Mesothelial cell of epicardium (in vitro differentiated cells): ENCODE measurements around the gene SLC17A7. TPM values are rescaled to one million over a fixed set of nuclear protein-coding genes. Genes with fewer than 3 reads are reported as not detected.

Experiments used
- DNase-seq, 2 experiments: peaks; one replicate each; pipeline ENCODE4 v3.0.0; 2021; ENCODE audit warnings: low spot score in 2 of 2; ENCODE audit not compliant: unreplicated experiment in 2 of 2
- H3K27ac Mint-ChIP-seq: 2 replicates; pipeline ENCODE4 v1.8.0; 2021; ENCODE audit warnings: mixed read lengths
- H3K27me3 Mint-ChIP-seq: 2 replicates; pipeline ENCODE4 v1.8.0; 2021; ENCODE audit warnings: low read depth, mixed read lengths
- H3K36me3 Mint-ChIP-seq: 2 replicates; pipeline ENCODE4 v1.8.0; 2021; ENCODE audit warnings: mixed read lengths
- H3K4me1 Mint-ChIP-seq: 2 replicates; pipeline ENCODE4 v1.8.0; 2021; ENCODE audit warnings: mixed read lengths
- H3K4me3 Mint-ChIP-seq: 2 replicates; pipeline ENCODE4 v1.8.0; 2021; ENCODE audit warnings: mild to moderate bottlenecking, moderate library complexity, mixed read lengths
- H3K9me3 Mint-ChIP-seq: 2 replicates; pipeline ENCODE4 v1.8.0; 2021; ENCODE audit warnings: mixed read lengths
- CTCF ChIP-seq: fragments of 200-600 bp; sonication (generic); IDR thresholded peaks from one replicate; pipeline ENCODE4 v1.5.0; 2021; ENCODE audit warnings: antibody characterized with exemption; ENCODE audit not compliant: unreplicated experiment
- total RNA-seq: library from RNA; stranded (reverse); gene quantifications from 3 replicates; pipeline ENCODE4 v1.2.1, GENCODE V29; 2021

The SLC17A7 gene
- total RNA-seq, 1 donor from 2014 or later = 0.45 TPM

- Mint-ChIP-seq H3K27ac (no peak overlapping the region), H3K9me3 (no peaks in the 10 kb centered on the region), H3K27me3 (peaks cover 2% of the 10 kb centered on the region), H3K4me1 (peaks cover 21% of the 10 kb centered on the region), H3K36me3 (no peaks in the 10 kb centered on the region), H3K4me3 (no peak overlapping the region)
- TF ChIP-seq CTCF = no peak
- DNase-seq = no peak
Observed at GRCh38 chr19:49400029-49400428, 41.3 kb downstream of the SLC17A7 start.

GRCh38 chr19:49398931-49399330 lies 42.4 kb downstream of the SLC17A7 start:
- Mint-ChIP-seq H3K27ac (no peak overlapping the region), H3K9me3 (no peaks in the 10 kb centered on the region), H3K4me3 (no peak overlapping the region), H3K36me3 (no peaks in the 10 kb centered on the region), H3K27me3 (peaks cover 7% of the 10 kb centered on the region), H3K4me1 (peaks cover 18% of the 10 kb centered on the region)
- no peak for TF ChIP-seq CTCF
- no peak for DNase-seq

GRCh38 chr19:49398001-49398615 lies 43.2 kb downstream of the SLC17A7 start:
- no peaks in the 10 kb centered on the region for H3K9me3 Mint-ChIP-seq
- H3K4me1 Mint-ChIP-seq = peaks cover 10% of the 10 kb centered on the region
- no peak for DNase-seq
- H3K27ac Mint-ChIP-seq = no peak overlapping the region
- no peak for TF ChIP-seq CTCF
- no peaks in the 10 kb centered on the region for H3K36me3 Mint-ChIP-seq
- no peak overlapping the region for H3K4me3 Mint-ChIP-seq
- H3K27me3 Mint-ChIP-seq = peaks cover 10% of the 10 kb centered on the region

GRCh38 chr19:49396738-49397505 lies 44.4 kb downstream of the SLC17A7 start:
- DNase-seq = no peak
- no peaks in the 10 kb centered on the region for H3K36me3 Mint-ChIP-seq
- H3K27ac Mint-ChIP-seq = no peak overlapping the region
- H3K9me3 Mint-ChIP-seq = no peaks in the 10 kb centered on the region
- TF ChIP-seq CTCF = no peak
- peaks cover 13% of the 10 kb centered on the region for H3K27me3 Mint-ChIP-seq
- H3K4me1 Mint-ChIP-seq = peaks cover 10% of the 10 kb centered on the region
- no peak overlapping the region for H3K4me3 Mint-ChIP-seq

- DNase-seq = no peak
- no peaks in the 10 kb centered on the region for H3K9me3 Mint-ChIP-seq
- H3K36me3 Mint-ChIP-seq = no peaks in the 10 kb centered on the region
- peaks cover 10% of the 10 kb centered on the region for H3K4me1 Mint-ChIP-seq
- no peak overlapping the region for H3K4me3 Mint-ChIP-seq
- H3K27me3 Mint-ChIP-seq = peaks cover 19% of the 10 kb centered on the region
- TF ChIP-seq CTCF = no peak
- H3K27ac Mint-ChIP-seq = no peak overlapping the region
Observed at GRCh38 chr19:49395581-49396407, 45.5 kb downstream of the SLC17A7 start.
